Tibial nerve (tissue), 4 donors: Measurements from ENCODE around the gene SNAPC2. TPM values are rescaled to one million over a fixed set of nuclear protein-coding genes. Genes with fewer than 3 reads are reported as not detected.

Experiments
- DNase-seq, 2 donors: peaks; one replicate each; pipeline ENCODE4 v3.0.0-alpha.2; 2019; ENCODE audit warnings: low spot score in 2 of 2
- H3K27ac ChIP-seq, 4 donors: fragments of 200-600 bp; sonication (generic) in 3 of 4; one replicate each; pipeline ENCODE4 v1.5.1; 2017 to 2019; ENCODE audit warnings: mild to moderate bottlenecking in 1 of 4
- H3K27me3 ChIP-seq, 2 donors: fragments of 200-600 bp; sonication (generic) in 1 of 2; one replicate each; pipeline versions ENCODE4 v1.5.1 to v1.6.0; 2017 to 2019
- H3K36me3 ChIP-seq, 3 donors: fragments of 200-600 bp; sonication (generic); one replicate each; pipeline ENCODE4 v1.5.1; 2018 to 2019
- H3K4me1 ChIP-seq, 4 donors: fragments of 200-600 bp; sonication (generic) in 3 of 4; one replicate each; pipeline ENCODE4 v1.5.1; 2017 to 2019
- H3K4me3 ChIP-seq, 4 donors: fragments of 200-600 bp; sonication (generic) in 3 of 4; one replicate each; pipeline ENCODE4 v1.5.1; 2017 to 2019; ENCODE audit warnings: mild to moderate bottlenecking in 1 of 4, moderate library complexity in 1 of 4
- H3K9me3 ChIP-seq, 4 donors: fragments of 200-600 bp; sonication (generic) in 3 of 4; one replicate each; pipeline ENCODE4 v1.5.1; 2017 to 2019
- EP300 ChIP-seq, 2 donors: sonication (generic); formaldehyde crosslinking; IDR thresholded peaks; one replicate each; pipeline ENCODE4 v1.6.1; 2017; ENCODE audit warnings: antibody characterized with exemption in 2 of 2, mild to moderate bottlenecking in 1 of 2
- POLR2A ChIP-seq, 2 donors: fragments of 450-650 bp; IDR thresholded peaks; one replicate each; pipeline ENCODE4 v1.6.1; 2017; ENCODE audit warnings: antibody characterized with exemption in 2 of 2, mild to moderate bottlenecking in 2 of 2, moderate library complexity in 2 of 2
- WGBS, 2 donors: methylation state at CpG; one replicate each; pipeline ENCODE4 v1.1.5; 2018; 5-methylcytosine and 5-hydroxymethylcytosine counted together
- total RNA-seq, 4 donors: library from RNA; depleted of rRNA; stranded (reverse); fragments of >200 nt; gene quantifications; one replicate each; pipeline ENCODE4 v1.1.0, GENCODE V29; 2016
- TF ChIP-seq, protein P1 (sequence below), 5 experiments: fragments of 200-600 bp in 3 of 5; fragments of 450-650 bp in 2 of 5; sonication (generic) in 3 of 5; IDR thresholded peaks; one replicate each; pipeline ENCODE4 v1.5.1; 2016 to 2019; ENCODE audit warnings: antibody characterized with exemption in 5 of 5, mild to moderate bottlenecking in 3 of 5, moderate library complexity in 2 of 5

SNAPC2 gene
- total RNA-seq, 4 donors from 2014 or later: 11.6 to 26.4 (median 16.1) TPM

DNA sequence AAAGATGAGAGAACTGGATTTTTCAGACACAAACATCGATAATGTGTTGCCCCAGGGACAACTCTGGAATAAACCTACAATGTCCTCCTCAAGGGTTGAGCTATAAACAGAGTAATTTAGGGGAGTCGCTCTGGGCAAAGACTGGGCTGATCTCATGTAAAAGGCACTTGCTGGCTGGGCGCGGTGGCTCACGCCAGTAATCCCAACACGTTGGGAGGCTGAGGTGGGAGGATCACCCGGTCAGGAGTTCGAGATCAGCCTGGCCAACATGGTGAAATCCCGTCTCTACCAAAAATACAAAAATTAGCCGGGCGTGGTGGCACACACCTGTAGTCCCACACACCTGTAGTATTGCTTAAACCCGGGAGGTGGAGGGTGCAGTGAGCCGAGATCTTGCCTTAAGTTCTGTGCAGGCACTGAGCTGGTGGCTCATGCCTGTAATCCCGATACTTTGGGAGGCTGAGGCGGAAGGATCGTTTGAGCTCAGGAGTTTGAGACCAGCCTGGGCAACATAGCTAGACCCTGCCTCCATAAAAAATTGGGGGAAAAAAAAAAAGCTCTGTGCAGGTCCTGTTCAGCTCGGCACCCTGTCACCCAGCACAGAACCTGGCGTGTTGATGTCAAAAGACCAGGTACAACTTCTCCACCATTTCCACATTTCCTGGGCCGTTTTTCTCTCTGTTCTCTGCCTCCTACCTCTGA, 21.9 kb downstream of the SNAPC2 start:
- Histone ChIP-seq H3K9me3 (no peaks in the 10 kb centered on the region), H3K36me3 (peaks cover 0 to 42% (median 13%) of the 10 kb centered on the region in 3 donors), H3K27me3 (no peaks in the 10 kb centered on the region), H3K4me1 (peaks cover 0 to 51% (median 6%) of the 10 kb centered on the region in 4 donors), H3K4me3 (peak overlapping the region in 1 of 4 donors; percentile 83), H3K27ac (peak overlapping the region in 1 of 4 donors; percentile 99)
- TF ChIP-seq, protein P1, sequence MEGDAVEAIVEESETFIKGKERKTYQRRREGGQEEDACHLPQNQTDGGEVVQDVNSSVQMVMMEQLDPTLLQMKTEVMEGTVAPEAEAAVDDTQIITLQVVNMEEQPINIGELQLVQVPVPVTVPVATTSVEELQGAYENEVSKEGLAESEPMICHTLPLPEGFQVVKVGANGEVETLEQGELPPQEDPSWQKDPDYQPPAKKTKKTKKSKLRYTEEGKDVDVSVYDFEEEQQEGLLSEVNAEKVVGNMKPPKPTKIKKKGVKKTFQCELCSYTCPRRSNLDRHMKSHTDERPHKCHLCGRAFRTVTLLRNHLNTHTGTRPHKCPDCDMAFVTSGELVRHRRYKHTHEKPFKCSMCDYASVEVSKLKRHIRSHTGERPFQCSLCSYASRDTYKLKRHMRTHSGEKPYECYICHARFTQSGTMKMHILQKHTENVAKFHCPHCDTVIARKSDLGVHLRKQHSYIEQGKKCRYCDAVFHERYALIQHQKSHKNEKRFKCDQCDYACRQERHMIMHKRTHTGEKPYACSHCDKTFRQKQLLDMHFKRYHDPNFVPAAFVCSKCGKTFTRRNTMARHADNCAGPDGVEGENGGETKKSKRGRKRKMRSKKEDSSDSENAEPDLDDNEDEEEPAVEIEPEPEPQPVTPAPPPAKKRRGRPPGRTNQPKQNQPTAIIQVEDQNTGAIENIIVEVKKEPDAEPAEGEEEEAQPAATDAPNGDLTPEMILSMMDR (IDR thresholded peaks at IDR 0.05): no peak
- no peak for TF ChIP-seq EP300 (IDR thresholded peaks at IDR 0.05)
- TF ChIP-seq POLR2A (IDR thresholded peaks at IDR 0.05): no peak
- DNase-seq: no peak
- WGBS, 2 donors: 87 to 88% methylated on average over 19 of the region's 19 CpGs

GRCh38 chr19:7942981-7943443, 22.9 kb downstream of the SNAPC2 start:
- H3K9me3 ChIP-seq: no peaks in the 10 kb centered on the region
- H3K4me1 ChIP-seq: peaks cover 0 to 51% (median 6%) of the 10 kb centered on the region in 4 donors
- H3K27me3 ChIP-seq: no peaks in the 10 kb centered on the region
- peaks cover 0 to 33% (median 7%) of the 10 kb centered on the region in 3 donors for H3K36me3 ChIP-seq
- 5 to 7% methylated on average over 33 of the region's 33 CpGs for WGBS, 2 donors
- TF ChIP-seq, protein P1 (IDR thresholded peaks at IDR 0.05): no peak
- TF ChIP-seq EP300 (IDR thresholded peaks at IDR 0.05): no peak
- TF ChIP-seq POLR2A (IDR thresholded peaks at IDR 0.05): no peak
- no peak for DNase-seq
- peak overlapping the region; percentile 69 to 86 (median 84) for H3K4me3 ChIP-seq
- peak overlapping the region; percentile 95 to 99 (median 98) for H3K27ac ChIP-seq

DNA sequence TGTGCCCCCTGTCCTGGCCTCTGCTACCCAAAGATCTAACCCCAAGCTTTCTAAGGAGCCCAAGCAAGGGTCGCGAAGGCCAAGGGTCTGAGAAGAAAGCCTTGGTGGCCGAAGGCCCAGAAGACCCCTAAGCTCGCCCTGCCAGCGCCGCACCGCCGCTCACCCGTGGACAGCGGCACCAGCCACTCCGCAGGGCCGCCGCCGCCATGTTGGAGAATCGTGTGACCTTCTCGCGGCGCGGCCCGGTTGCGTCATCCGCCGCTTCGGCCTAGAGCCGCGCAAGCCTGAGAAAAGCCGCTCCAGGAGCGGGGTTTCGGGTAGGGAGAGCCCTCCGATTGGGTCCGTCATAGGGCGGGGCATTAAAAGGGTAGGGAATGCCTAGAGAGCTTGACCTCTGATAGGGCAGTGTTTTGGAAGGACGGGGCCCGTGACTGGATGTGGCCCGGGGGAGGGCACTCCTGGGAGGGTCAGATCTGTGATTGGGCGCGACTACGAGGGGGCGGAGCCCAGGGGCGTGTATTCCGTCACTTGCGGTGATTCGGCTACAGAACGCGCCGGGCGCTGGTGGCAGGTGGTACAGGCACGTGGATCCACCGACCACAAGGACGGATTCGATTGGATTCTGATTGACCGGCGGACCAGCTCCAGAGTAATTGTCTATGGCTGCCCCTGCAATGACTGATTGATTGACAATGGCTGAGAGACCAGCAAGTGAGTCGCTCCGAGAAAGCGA, 23.5 kb downstream of the SNAPC2 start, which contains the start of gene TIMM44:
TSS of gene TIMM44 (minus strand) at position 223 of the 733 bp plus-strand sequence. CDS start at position 208, 15 bp downstream.
- TF ChIP-seq, protein P1 (IDR thresholded peaks at IDR 0.05): no peak
- TF ChIP-seq POLR2A (IDR thresholded peaks at IDR 0.05) (peak; percentile 29 to 76), EP300 (IDR thresholded peaks at IDR 0.05) (peak; percentile 96 to 98)
- peak; percentile 97 to 98 for DNase-seq
- Histone ChIP-seq H3K36me3 (peaks cover 0 to 27% (median 7%) of the 10 kb centered on the region in 3 donors), H3K27ac (peak within 1 kb of the TSS; percentile 95 to 99 (median 98)), H3K9me3 (no peaks in the 10 kb centered on the region), H3K4me1 (peaks cover 0 to 47% (median 6%) of the 10 kb centered on the region in 4 donors), H3K27me3 (no peaks in the 10 kb centered on the region), H3K4me3 (peak within 1 kb of the TSS; percentile 69 to 86 (median 84))
- 0% methylated on average over 54 to 55 of the region's 56 CpGs for WGBS, 2 donors

- TF ChIP-seq, protein P1 (IDR thresholded peaks at IDR 0.05): peak; percentile 80 to 94 (median 91)
- no peak for TF ChIP-seq POLR2A (IDR thresholded peaks at IDR 0.05)
- H3K4me3 ChIP-seq: peak overlapping the region; percentile 69 to 86 (median 84)
- peak overlapping the region; percentile 90 to 99 (median 96) for H3K27ac ChIP-seq
- H3K9me3 ChIP-seq: no peaks in the 10 kb centered on the region
- peak; percentile 91 to 97 for DNase-seq
- H3K4me1 ChIP-seq: peaks cover 0 to 41% (median 6%) of the 10 kb centered on the region in 4 donors
- WGBS, 2 donors: 26 to 28% methylated on average over 18 of the region's 18 CpGs
- H3K36me3 ChIP-seq: peaks cover 0 to 20% (median 7%) of the 10 kb centered on the region in 3 donors
- H3K27me3 ChIP-seq: no peaks in the 10 kb centered on the region
Measured at GRCh38 chr19:7944177-7944761, 24.1 kb downstream of the SNAPC2 start.
